NCI-H1436 treated with DMSO at 0.1 percent for 48 hours (cell line): ENCODE data around the gene CFAP46.
"Not testable (repeated sequence)": the region's sequence is repeated elsewhere in the genome, so short reads cannot be mapped to it uniquely, and the experiment has no call there.

Experiments
- DNase-seq: peaks from one replicate; lab custom pipeline; 2025; lab: John Stamatoyannopoulos, UW

CFAP46 gene

DNA sequence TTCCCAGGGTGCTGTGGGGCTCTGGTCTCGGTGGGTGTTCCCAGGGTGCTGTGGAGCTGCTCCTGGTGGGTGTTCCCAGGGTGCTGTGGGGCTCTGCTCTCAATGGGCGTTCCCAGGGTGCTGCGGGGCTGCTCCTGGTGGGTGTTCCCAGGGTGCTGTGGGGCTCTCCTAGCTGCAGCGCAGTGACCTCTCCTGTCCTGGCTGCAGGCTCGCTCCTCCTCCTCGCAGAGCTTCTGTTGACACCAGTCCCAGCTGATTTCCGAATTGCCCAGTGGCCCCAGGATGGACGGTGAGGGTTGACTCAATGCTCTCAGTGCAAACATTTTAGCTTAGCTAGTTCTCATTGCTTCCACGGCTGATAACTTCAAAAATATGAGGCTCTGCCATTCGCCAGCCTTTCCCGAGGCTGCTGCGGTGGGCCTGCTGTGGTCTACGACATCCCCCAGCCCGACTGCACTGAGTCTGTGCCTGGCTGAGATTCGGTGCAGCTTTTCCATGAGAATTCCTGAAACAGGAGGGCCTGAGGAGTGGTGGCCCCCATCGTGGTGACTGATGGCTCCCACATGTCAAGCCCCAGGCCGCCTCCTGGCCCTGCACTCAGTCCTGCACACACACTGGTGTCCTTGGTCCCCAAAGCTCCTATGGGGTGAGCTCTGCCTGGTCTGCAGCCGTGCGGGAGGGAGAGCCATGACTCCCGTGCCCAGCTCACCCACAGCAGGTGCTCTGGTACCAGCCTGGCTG is 98.1 kb downstream of the CFAP46 start:
- no peak for DNase-seq

DNA sequence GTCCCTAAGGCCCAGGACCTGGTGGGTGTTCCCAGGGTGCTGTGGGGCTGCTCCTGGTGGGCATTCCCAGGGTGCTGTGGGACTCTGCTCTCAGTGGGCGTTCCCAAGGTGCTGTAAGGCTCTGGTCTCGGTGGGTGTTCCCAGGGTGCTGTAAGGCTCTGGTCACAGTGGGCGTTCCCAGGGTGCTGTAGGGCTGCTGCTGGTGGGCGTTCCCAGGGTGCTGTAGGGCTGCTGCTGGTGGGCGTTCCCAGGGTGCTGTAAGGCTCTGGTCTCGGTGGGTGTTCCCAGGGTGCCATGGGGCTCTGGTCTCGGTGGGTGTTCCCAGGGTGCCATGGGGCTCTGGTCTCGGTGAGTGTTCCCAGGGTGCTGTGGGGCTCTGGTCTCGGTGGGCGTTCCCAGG is 99.1 kb downstream of the CFAP46 start:
- not testable (repeated sequence) for DNase-seq

DNA sequence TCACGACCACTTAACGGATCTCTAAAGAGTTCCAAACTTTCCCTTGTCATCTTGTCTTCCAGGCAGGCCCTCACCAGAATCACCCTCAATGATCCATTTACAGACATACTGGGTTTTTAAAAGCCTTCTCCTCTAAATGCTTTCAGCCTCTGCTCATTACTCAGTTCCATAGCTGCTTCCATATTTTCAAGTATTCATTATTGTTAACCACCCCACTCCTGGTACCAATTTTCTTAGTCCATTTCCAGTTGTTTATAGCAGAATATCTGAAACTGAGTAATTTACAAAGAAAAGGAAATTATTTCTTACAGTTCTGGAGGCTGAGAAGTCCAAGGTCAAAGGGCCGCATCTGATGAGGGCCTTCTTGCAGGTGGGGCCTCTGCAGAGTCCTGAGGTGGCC is 100.0 kb downstream of the CFAP46 start:
- no peak for DNase-seq

- DNase-seq = no peak
Measured at GRCh38 chr10:132841615-132841975, 100.8 kb downstream of the CFAP46 start.

- DNase-seq = no peak
Measured at GRCh38 chr10:132840698-132841614, 101.4 kb downstream of the CFAP46 start.

DNA sequence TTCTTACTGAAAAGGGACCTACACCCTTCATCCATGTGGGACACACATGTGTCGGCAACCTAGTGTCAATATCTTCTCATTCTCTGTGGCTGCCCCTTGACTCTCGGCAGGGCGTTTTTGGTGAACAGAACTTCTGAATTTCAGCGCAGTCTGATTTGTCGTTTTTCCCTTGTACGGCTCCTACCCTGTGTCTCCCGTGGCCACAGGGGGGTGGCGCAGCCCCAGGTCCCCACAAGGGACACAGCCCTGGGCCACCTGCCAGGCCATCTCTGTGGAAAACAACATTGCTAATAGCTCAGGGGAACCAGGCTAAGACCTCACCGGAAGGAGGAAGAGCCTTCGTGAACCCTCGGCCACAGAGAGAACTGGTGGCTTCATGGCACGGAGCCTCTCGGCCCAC is 103.3 kb downstream of the CFAP46 start:
- DNase-seq = no peak

GRCh38 chr10:132838346-132838970 is 103.9 kb downstream of the CFAP46 start:
- no peak for DNase-seq

DNA sequence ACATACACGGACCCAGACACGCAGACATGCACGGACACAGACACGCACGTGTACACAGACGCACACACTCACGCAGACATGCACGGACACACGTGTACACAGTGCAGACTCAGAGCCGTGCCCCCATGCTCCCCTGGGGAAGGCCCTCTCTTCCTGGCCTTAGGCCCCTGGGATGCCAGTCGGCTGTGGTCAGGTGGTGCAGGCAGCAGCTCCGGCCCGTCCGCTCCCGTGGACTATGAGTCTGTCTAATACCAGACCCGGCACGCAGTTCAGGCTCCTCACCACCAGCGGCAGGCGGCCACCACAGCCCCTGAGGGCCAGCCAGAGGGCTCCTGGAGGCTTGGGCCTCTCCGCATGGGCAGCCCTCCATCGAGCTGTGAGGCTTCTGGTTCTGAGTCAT is 104.5 kb downstream of the CFAP46 start:
- DNase-seq = no peak

- no peak for DNase-seq
Measured at GRCh38 chr10:132836832-132837540, 105.4 kb downstream of the CFAP46 start.

DNA sequence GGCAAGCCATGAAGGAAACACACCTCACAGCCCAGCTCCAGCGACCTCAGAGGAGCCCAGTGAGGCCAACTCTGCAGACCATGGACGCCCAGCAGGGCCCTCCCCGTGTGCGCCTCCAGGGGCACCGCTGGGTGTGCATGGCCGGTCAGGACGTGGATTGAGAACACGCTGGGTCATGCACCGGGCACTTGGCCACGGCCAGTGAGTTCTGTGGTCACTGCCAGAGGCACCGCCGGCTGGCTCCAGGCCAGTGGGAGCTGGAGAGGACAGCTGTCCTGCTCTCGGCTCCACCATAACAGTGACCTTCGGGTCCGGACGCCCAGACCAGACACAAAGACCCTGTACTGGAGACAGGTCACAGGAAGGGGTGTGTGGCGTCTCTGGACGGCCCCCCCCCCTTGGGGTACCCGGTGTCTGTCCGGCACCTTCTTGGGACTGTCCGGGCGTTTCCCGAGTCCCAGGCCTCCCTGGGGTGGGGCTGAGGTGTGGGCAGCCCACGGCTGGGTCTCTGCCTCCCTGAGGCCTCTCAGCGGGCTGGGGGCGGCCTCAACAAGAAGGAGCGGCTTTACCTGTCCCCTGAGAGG is 106.0 kb downstream of the CFAP46 start:
- DNase-seq = no peak

DNA sequence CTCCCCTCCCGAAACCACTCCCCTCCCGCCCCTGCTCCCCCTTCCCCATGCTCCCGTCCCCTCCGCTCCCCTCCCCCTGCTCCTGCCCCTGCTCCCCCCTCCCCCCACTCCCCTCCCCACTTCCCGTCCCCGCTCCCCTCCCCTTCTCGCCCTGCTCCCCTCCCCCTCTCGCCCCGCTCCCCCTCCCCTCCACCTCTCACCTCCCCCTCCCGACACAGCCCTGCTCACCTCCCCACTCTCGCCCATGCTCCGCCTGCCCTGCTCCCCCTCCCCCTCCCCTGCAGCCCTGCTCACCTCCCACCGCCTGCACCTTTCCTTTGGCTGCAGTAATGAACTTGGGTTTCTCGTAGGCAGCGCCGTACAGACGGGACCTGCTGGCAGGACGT is 106.5 kb downstream of the CFAP46 start:
- no peak for DNase-seq

DNA sequence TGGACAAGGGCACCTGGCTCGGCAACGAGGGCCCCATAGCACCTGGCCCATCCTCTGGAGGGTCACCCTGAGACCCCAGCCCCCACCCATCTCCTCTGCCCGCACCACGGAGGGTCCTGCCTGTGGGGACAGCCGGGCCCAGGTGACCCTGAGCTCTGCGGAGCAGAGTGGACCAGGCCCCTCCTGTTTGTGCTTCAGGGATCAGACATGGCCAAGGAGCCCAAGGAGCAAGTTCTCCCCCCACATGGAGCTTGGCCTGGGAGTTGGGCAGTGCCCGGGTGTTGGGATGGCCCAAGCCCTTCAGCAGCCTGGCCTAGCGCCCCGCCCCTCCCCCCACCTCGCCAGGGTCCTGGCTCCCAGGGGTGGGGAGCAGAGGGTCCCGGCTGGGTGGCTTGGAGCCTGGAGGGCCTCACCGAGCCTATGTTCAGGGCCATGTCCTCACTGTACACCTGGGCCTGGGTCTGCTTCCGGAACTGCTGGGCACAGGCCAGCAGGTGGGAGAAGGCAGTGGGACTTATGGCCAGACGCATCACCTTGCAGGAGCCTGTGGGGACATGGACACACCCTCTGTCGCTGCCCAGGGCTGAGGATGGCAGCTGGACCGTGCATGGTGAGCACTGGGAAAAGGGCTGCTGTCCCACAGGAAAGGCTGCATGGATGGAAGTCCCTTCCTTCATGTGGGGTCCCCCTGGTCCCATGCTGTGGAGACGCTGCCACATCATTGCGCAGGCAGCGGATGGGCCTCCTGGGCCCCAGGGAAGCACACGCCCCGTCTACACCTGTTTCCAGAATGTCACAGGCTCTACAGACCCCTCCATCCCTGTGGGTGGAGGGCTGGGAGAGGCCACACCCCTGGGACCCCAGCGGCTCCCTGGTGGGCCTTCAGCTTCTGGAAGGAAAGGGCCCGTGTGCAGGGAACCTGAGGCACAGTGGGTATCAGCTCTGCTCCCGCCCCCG is 107.2 kb downstream of the CFAP46 start:
- DNase-seq = no peak

DNA sequence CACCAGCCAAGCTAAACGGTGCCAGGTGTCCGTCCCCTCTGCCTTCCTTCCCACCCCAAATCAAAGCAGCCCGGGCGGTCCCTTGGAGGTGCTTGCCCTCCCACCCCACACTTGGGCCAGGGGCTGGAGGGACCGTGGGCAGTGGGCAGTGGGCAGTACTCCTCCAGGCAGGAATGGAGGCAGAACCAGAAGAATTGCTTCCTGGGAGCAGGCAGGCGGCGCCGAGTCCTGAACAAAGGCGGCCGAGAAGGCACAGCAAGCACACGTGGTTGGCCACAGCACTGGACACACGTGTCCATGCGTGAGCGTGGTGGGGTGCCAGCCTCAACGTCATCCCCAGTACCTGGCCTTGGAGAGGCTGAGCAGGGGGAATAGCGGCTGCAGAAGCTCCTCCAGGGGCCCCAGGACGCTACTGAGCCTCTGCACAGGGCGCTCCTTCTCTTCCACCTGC is 108.0 kb downstream of the CFAP46 start:
- DNase-seq = no peak

GRCh38 chr10:132833421-132834111 is 108.8 kb downstream of the CFAP46 start:
- DNase-seq = no peak

GRCh38 chr10:132832186-132832969 is 110.0 kb downstream of the CFAP46 start:
- DNase-seq = no peak

- no peak for DNase-seq
Measured at GRCh38 chr10:132829403-132829802, 113.0 kb downstream of the CFAP46 start.

- DNase-seq = no peak
Measured at GRCh38 chr10:132828681-132829080, 113.7 kb downstream of the CFAP46 start.

GRCh38 chr10:132827861-132828539 is 114.4 kb downstream of the CFAP46 start:
- no peak for DNase-seq

DNA sequence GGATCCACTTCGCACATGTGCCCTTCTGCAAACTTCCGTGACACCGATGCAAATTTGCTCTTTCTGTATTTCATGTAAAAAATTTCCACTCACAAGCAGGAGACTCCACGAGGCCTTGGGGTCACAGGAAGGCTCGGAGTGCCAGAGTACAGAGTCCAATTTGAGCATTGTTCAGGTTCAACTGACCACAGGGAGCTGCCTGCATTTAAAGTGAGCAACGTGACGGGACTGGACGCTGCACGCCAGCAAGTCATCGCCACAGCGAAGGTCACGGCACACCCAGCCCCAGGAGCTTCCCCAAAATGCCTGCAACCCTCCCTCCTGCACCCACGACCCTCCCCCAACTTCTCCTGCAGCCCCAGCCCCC is 115.0 kb downstream of the CFAP46 start:
- no peak for DNase-seq
